ENCODE data around the gene GLIPR1L1. TPM values are rescaled to one million over a fixed set of nuclear protein-coding genes. Genes with fewer than 3 reads are reported as not detected.

Gene GLIPR1L1
- total RNA-seq, 2 experiments from 2014 or later: not detected

DNA sequence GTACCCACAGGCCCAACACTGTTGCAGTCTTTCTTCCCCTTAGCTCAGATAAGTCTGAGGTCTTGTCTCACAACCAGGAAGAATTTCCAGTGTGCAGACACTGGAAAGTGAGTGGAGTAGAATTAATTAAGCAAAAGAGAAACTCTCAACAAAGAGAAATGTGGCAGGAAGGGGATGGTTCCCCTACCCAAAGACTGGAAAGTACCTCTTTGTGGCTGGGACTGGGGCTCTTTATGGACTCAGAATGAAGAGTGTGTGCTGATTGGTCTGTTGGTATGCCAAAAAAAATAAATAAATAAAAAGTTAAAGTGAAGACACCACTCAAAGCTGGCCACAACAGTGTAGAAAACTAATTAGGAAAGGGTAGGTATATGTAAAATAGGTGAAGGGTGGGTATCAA lies 26.4 kb downstream of the GLIPR1L1 start:
- ATAC-seq (peak; percentile 39), DNase-seq (no peak)
- ChIA-PET POLR2A (no interaction called here), CTCF (interaction anchor here (1.3 kb wide), 1 partner anchor 32 kb away, joined by 3 read pairs; no protein-coding TSS in a partner anchor)
- Mint-ChIP-seq H3K27me3 (no peaks in the 10 kb centered on the region), H3K4me3 (no peak overlapping the region), H3K4me1 (ENCODE audit: low read depth) (peaks cover 10% of the 10 kb centered on the region), H3K9me3 (no peaks in the 10 kb centered on the region), H3K27ac (peak overlapping the region; percentile 5), H3K36me3 (ENCODE audit: low read depth) (no peaks in the 10 kb centered on the region)
- intact Hi-C loops (cut with micrococcal nuclease): no loop called here
- no peak for TF ChIP-seq CTCF (IDR thresholded peaks at IDR 0.05)

GRCh38 chr12:75361408-75361807 lies 26.9 kb downstream of the GLIPR1L1 start:
- ATAC-seq: peak; percentile 37

DNA sequence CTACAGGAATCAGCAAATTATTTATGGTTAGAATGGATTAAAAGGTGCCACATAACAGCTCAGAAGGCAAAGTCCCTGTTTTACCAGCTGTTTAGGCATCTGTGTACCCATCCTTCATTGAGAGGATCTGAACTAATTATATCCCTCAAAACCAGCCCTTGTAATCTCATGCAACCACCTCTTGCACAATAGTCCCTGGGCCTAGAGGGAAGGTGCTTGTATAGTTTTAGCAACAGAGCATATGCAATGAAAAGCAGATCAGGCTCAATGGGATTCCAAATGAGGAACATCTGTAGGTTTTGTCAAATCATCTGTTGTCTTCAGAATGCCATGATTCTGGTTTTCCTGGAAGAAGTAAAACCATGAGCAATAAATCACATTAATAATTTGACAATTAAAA lies 30.4 kb downstream of the GLIPR1L1 start:
- ChIA-PET POLR2A (no interaction called here), CTCF (no interaction called here)
- Mint-ChIP-seq H3K36me3 (ENCODE audit: low read depth) (no peaks in the 10 kb centered on the region), H3K27ac (no peak overlapping the region), H3K27me3 (no peaks in the 10 kb centered on the region), H3K4me3 (no peak overlapping the region), H3K4me1 (ENCODE audit: low read depth) (peaks cover 20% of the 10 kb centered on the region), H3K9me3 (no peaks in the 10 kb centered on the region)
- DNase-seq (no peak), ATAC-seq (no peak)
- intact Hi-C loops (cut with micrococcal nuclease): no loop called here
- TF ChIP-seq CTCF (IDR thresholded peaks at IDR 0.05): no peak

More at GRCh38 chr12:75361408-75361807, 26.9 kb downstream of the GLIPR1L1 start:
- no peaks in the 10 kb centered on the region for H3K9me3 Mint-ChIP-seq
- H3K4me1 Mint-ChIP-seq (ENCODE audit: low read depth): peaks cover 15% of the 10 kb centered on the region
- TF ChIP-seq CTCF (IDR thresholded peaks at IDR 0.05): no peak
- H3K27ac Mint-ChIP-seq: no peak overlapping the region
- intact Hi-C loops (cut with micrococcal nuclease): no loop called here
- ChIA-PET POLR2A (no interaction called here), CTCF (no interaction called here)
- H3K27me3 Mint-ChIP-seq: no peaks in the 10 kb centered on the region
- DNase-seq: no peak
- H3K36me3 Mint-ChIP-seq (ENCODE audit: low read depth): no peaks in the 10 kb centered on the region
- H3K4me3 Mint-ChIP-seq: no peak overlapping the region

DNA sequence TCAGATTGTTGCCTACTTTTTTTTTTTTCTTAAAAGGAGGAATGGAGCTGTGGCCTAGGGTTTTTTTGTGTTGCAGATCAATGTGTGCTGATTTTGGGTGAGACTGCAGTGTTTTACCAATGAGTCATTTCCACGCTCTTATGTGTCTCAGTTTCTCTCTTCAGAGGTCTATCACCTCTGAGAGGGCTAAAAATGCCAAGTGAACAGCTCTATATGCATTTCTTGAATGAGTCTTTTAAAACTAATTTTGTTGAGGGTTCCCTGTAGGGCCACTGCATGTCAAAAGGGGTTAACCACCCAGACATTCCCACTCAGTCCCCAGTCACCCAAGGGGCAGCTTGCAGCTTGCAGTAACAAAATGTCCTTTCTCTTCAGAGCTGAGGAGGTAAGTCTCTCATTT lies 32.2 kb downstream of the GLIPR1L1 start:
- CTCF ChIA-PET: interaction anchor here (0.8 to 1.6 kb wide), 3 partner anchors 34 to 118 kb away, joined by 3 to 5 read pairs (median 3); no protein-coding TSS in a partner anchor
- POLR2A ChIA-PET: no interaction called here
- ATAC-seq (peak; percentile 58), DNase-seq (no peak)
- Mint-ChIP-seq H3K36me3 (ENCODE audit: low read depth) (no peaks in the 10 kb centered on the region), H3K27me3 (no peaks in the 10 kb centered on the region), H3K4me1 (ENCODE audit: low read depth) (peaks cover 10% of the 10 kb centered on the region), H3K27ac (no peak overlapping the region), H3K4me3 (no peak overlapping the region), H3K9me3 (no peaks in the 10 kb centered on the region)
- TF ChIP-seq CTCF (IDR thresholded peaks at IDR 0.05): no peak
- intact Hi-C loops (cut with micrococcal nuclease): no loop called here

- no peaks in the 10 kb centered on the region for H3K9me3 Mint-ChIP-seq
- DNase-seq (no peak), ATAC-seq (no peak)
- ChIA-PET POLR2A (no interaction called here), CTCF (no interaction called here)
- no peaks in the 10 kb centered on the region for H3K4me1 Mint-ChIP-seq (ENCODE audit: low read depth)
- H3K4me3 Mint-ChIP-seq: no peak overlapping the region
- no peaks in the 10 kb centered on the region for H3K27me3 Mint-ChIP-seq
- H3K27ac Mint-ChIP-seq: no peak overlapping the region
- intact Hi-C loops (cut with micrococcal nuclease): no loop called here
- no peak for TF ChIP-seq CTCF (IDR thresholded peaks at IDR 0.05)
- H3K36me3 Mint-ChIP-seq (ENCODE audit: low read depth): peaks cover 2% of the 10 kb centered on the region
These were observed 40.5 kb downstream of the GLIPR1L1 start for GRCh38 chr12:75374971-75375370.

Measured in activated CD8-positive, alpha-beta T cell treated with anti-CD3 and anti-CD28 coated beads for 36 hours (primary cell).